Ectodermal cell (in vitro differentiated cells): ENCODE data around the gene RNGTT.

Experiments used
- H3K27ac ChIP-seq: 2 replicates; pipeline ENCODE4 v1.7.0; 2013; ENCODE audit warnings: mild to moderate bottlenecking, low read depth, low read length; ENCODE audit not compliant: insufficient read depth, poor library complexity, severe bottlenecking
- H3K27me3 ChIP-seq: 2 replicates; pipeline ENCODE4 v1.7.0; 2013; ENCODE audit warnings: mild to moderate bottlenecking, low read length; ENCODE audit not compliant: insufficient read depth, control insufficient read depth, poor library complexity, severe bottlenecking
- H3K36me3 ChIP-seq: one replicate; pipeline ENCODE4 v1.7.0; 2013; ENCODE audit warnings: low read length; ENCODE audit not compliant: control insufficient read depth, insufficient read depth
- H3K4me1 ChIP-seq: one replicate; pipeline ENCODE4 v1.7.0; 2013; ENCODE audit warnings: low read length; ENCODE audit not compliant: control insufficient read depth, insufficient read depth
- H3K4me3 ChIP-seq: 2 replicates; pipeline ENCODE4 v1.7.0; 2013; ENCODE audit warnings: low read depth, low read length, control low read depth; ENCODE audit not compliant: insufficient read depth
- H3K9me3 ChIP-seq: 2 replicates; pipeline ENCODE4 v1.7.0; 2013; ENCODE audit warnings: mild to moderate bottlenecking, low read length, moderate library complexity; ENCODE audit not compliant: control insufficient read depth
- WGBS, 2 experiments: methylation state at CpG; one replicate each; pipeline ENCODE4 v1.1.7; 2013; ENCODE audit warnings: missing lambda C conversion rate in 2 of 2; 5-methylcytosine and 5-hydroxymethylcytosine counted together

Gene RNGTT

DNA sequence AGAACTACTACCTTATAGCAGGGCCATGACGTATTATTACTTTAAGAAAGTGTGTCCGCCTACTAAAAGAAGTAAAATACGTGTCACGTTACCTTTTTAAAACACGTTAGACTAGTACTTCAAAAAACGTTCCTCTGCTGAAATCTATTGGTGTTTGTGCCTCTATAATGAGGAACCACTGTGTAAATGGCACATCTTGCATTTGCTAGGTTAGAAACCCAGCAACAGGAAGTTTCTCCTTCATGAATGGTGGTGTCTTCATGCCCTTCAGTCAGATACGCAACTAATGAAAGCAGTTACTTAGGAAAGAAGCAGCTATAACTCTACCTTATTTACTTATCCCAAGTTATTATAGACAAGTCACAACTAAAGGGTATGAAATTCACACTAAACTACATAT is 343.5 kb downstream of the RNGTT start:
- WGBS, 2 experiments = 96 to 99% methylated on average over 7 of the region's 7 CpGs
- H3K4me3 ChIP-seq = no peak overlapping the region
- no peaks in the 10 kb centered on the region for H3K4me1 ChIP-seq

DNA sequence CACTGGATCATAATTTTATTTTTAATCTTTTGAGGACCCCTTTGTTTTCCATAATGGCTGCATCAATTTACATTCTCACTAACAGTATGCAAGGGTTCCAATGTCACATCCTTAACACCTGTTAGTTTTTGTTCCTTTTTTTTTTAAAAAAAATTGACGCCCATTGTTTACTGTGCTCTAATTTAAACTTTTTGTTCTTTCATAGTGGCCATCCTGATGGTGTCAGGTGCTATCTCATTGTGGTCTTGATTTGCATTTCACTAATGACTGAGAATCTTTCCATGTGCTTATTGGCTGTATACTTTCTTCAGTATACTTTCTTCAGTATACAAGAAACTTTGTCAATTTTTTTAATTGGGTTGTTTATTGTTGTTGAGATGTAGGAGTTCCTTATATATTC is 347.0 kb downstream of the RNGTT start:
- Histone ChIP-seq H3K27ac (no peak overlapping the region), H3K9me3 (no peaks in the 10 kb centered on the region)
- WGBS, 2 experiments = 82% methylated on average over 1 of the region's 1 CpG; no CpG with 5 or more reads in 1 of the 2 experiments

More for the DNA sequence above, 343.5 kb downstream of the RNGTT start:
- H3K27ac ChIP-seq = no peak overlapping the region
- H3K9me3 ChIP-seq = no peaks in the 10 kb centered on the region
- no peaks in the 10 kb centered on the region for H3K36me3 ChIP-seq
- no peaks in the 10 kb centered on the region for H3K27me3 ChIP-seq

DNA sequence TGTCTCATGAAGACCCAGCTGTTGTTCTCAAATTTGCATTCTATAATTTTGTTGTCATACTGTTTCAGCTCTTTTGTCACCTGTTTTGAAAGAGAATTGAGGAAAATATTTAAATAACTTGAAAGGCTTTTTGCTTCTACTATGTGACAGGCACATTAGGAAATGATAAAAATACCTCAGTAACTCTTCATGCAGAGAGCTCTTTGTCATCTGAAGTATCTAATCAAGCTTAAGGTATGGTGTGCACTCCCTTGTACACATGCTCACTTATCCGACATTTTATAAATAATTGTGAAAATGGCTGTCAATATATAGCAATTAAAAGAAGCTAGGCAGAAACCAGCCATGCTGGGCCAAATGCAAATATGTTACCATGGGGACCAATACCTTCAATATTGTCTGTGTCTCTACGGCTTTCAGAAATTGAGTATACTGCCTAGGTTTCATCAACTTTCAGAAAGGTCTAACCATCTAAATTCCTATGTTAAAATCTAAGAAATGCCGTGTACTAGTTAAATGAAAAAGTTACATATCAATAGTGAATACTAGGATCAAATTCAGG is 349.0 kb downstream of the RNGTT start:
- Histone ChIP-seq H3K4me1 (no peaks in the 10 kb centered on the region), H3K27ac (no peak overlapping the region), H3K27me3 (no peaks in the 10 kb centered on the region), H3K36me3 (no peaks in the 10 kb centered on the region), H3K4me3 (no peak overlapping the region), H3K9me3 (no peaks in the 10 kb centered on the region)
- 92 to 100% methylated on average over 2 to 3 of the region's 3 CpGs for WGBS, 2 experiments

More for the DNA sequence above, 347.0 kb downstream of the RNGTT start:
- Histone ChIP-seq H3K27me3 (no peaks in the 10 kb centered on the region), H3K4me3 (no peak overlapping the region), H3K36me3 (no peaks in the 10 kb centered on the region), H3K4me1 (no peaks in the 10 kb centered on the region)

DNA sequence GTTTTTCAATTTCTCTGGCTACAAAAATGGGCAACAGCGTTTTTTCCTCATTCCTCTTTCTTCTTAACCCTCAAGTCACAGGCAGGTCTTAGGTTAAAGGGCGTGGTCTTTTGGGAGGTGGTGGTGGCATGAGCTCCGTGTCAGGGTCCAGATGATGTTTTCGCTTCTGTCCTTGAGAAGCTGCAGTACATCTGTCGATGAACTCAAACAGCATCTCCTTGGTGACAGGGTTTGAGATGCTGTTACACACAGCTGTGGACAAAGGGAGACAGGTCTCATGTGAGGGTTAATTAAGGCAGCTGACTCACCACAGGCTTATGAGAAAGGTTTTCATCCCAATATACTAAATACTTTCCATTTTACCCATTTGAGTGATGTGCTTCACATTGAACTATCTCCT is 350.8 kb downstream of the RNGTT start:
- no peak overlapping the region for H3K27ac ChIP-seq
- 94 to 96% methylated on average over 5 of the region's 5 CpGs for WGBS, 2 experiments
- no peak overlapping the region for H3K4me3 ChIP-seq
- no peaks in the 10 kb centered on the region for H3K36me3 ChIP-seq
- no peaks in the 10 kb centered on the region for H3K9me3 ChIP-seq
- H3K4me1 ChIP-seq = no peaks in the 10 kb centered on the region
- no peaks in the 10 kb centered on the region for H3K27me3 ChIP-seq

DNA sequence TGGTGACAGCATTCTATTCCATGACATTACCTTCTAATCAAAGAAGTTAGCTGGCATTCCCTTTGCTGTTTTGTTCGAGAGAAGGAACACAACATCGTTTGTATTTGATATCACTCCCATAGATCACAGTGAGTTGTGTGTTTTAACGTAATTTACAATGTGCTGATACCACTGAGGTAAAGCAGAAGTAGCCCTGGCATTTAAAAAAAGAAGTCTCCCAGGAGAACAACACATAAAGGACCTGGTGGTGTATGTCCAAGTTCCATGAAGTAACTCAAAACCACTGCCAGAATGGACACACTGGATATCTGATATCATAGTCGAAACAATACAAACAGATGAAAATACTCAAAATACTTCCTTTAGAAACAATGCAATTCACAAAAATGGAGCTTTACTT is 351.7 kb downstream of the RNGTT start:
- H3K27ac ChIP-seq = no peak overlapping the region
- H3K36me3 ChIP-seq = no peaks in the 10 kb centered on the region
- no peak overlapping the region for H3K4me3 ChIP-seq
- no peaks in the 10 kb centered on the region for H3K4me1 ChIP-seq
- WGBS, 2 experiments = 94% methylated on average over 4 of the region's 4 CpGs
- no peaks in the 10 kb centered on the region for H3K27me3 ChIP-seq
- no peaks in the 10 kb centered on the region for H3K9me3 ChIP-seq

DNA sequence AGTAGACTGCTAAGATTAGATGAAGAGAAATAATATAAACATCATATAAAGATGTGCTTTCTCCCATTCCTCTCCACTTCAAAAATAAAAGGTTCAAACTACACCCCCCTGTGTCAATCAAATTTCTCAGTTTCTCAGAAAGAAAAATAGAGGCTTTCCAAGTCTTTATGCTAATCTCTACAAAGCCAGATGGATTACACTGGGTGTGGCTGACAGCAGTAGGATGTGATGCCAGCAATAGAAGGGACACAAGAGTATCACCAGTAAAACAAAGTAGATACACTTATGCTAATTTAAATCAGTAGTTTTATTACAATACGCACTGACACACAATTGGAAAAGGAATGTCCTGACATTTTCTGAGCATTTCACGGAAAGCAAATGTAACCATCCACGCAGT is 353.4 kb downstream of the RNGTT start:
- Histone ChIP-seq H3K27ac (no peak overlapping the region), H3K27me3 (no peaks in the 10 kb centered on the region), H3K36me3 (no peaks in the 10 kb centered on the region), H3K9me3 (no peaks in the 10 kb centered on the region), H3K4me3 (no peak overlapping the region), H3K4me1 (no peaks in the 10 kb centered on the region)
- WGBS, 2 experiments = 93 to 97% methylated on average over 3 of the region's 3 CpGs

DNA sequence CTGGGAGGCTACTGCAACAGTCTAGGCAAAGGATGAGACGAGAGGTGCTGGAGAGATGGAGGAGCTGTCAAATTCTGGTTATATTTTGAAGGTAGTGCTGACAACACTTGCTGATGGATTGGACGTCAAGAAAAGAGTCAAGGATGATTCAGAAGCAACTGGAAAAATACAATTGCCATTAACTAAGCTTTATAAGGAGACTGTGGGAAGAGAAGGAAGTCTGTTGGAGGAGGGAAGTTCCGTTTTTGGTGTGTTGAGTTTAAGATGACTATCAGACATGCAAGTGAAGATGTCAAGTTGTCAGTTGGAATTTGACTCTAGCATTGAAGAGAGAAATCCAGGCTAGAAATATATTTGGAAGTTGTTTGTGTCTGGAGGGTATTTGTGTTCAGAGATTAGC is 358.1 kb downstream of the RNGTT start:
- Histone ChIP-seq H3K27ac (no peak overlapping the region), H3K36me3 (no peaks in the 10 kb centered on the region), H3K27me3 (no peaks in the 10 kb centered on the region), H3K4me1 (no peaks in the 10 kb centered on the region), H3K9me3 (no peaks in the 10 kb centered on the region), H3K4me3 (no peak overlapping the region)
- 90 to 94% methylated on average over 3 of the region's 3 CpGs for WGBS, 2 experiments

DNA sequence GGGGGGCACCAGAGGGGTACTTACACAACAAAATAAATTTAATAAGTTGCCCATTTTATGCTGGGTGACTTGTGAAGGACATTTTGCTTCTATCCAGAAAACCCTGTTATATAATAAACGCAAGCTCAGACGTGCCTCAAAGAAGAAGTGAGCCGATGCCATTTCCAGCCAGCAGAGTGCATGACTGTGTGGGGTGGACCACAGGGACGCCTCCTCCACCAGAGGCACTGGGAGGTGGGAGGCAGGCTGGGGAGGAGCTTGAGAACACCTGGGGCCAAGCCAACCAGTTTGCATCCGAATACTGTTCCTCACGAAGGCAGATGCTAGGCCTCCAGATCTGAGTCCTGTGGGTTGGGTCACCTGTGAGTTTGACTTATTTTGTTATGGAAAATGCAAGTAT is 363.8 kb downstream of the RNGTT start:
- Histone ChIP-seq H3K27ac (no peak overlapping the region), H3K9me3 (no peaks in the 10 kb centered on the region), H3K27me3 (no peaks in the 10 kb centered on the region), H3K36me3 (no peaks in the 10 kb centered on the region), H3K4me3 (no peak overlapping the region), H3K4me1 (no peaks in the 10 kb centered on the region)
- WGBS, 2 experiments = 84 to 88% methylated on average over 6 of the region's 6 CpGs

DNA sequence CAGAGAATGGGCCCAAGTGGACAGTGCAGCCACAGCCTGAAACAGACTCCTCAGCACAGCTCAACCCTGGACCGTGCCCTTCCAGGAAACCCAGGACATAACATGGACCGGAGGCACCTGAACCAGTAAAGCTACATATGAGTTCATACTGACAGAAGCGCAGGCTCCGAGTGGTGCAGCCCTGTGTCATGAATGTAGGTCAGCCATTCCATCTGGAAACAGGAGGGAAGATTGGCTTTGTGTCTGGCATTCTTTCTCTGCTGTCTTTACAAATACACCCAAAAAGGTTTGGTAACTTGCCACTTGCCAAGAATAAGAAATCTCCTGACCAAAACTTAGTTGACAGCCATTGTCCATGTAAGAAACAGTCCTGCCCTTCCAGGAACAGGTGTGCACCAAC is 366.6 kb downstream of the RNGTT start:
- no peak overlapping the region for H3K27ac ChIP-seq
- H3K4me1 ChIP-seq = no peaks in the 10 kb centered on the region
- no peaks in the 10 kb centered on the region for H3K36me3 ChIP-seq
- H3K4me3 ChIP-seq = no peak overlapping the region
- H3K27me3 ChIP-seq = no peaks in the 10 kb centered on the region
- H3K9me3 ChIP-seq = no peaks in the 10 kb centered on the region
- WGBS, 2 experiments = 95% methylated on average over 4 of the region's 4 CpGs

DNA sequence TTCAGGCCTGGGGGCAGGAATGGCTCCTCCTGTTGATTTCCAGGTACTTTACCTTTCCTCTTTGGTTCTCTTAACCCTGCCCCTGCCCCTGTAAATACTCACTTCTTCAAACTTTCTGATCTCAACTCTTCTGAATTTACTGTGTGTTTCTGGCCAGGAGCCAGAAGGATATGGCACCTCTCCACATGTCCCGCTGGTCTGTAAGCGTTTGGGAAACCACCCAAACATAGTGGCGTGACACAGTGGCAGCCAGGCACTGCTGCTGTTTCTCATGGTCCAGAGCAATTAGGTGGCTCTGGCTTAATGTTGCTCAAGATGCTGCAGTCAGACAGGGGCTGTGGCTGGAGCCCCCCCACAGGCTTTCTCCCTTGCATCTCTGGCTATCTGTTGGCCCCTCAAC is 374.5 kb downstream of the RNGTT start:
- Histone ChIP-seq H3K9me3 (no peaks in the 10 kb centered on the region), H3K27ac (no peak overlapping the region), H3K36me3 (no peaks in the 10 kb centered on the region), H3K4me3 (no peak overlapping the region), H3K4me1 (peaks cover 4% of the 10 kb centered on the region), H3K27me3 (no peaks in the 10 kb centered on the region)
- WGBS, 2 experiments = 95 to 98% methylated on average over 3 of the region's 3 CpGs

DNA sequence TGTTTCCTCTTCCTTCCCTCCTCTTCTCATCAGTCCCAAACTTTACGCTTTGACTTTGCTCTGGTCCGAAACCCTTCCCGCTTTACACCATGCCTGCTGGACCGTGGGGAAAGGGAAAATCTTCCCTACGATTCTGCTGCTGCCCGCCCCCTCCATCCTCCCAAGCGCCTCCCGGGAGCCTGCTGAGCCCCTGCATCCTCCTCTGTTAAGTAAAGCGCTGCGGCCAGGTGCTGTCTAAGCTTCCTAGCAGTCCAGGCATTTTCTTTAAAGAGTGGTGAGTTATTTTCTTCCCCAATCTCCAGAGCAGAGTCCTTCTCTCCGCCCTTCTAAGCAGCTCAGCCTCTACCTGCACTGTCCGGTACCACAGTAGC is 376.3 kb downstream of the RNGTT start:
- 71 to 75% methylated on average over 12 of the region's 12 CpGs for WGBS, 2 experiments
- H3K27ac ChIP-seq = no peak overlapping the region
- no peak overlapping the region for H3K4me3 ChIP-seq
- H3K27me3 ChIP-seq = no peaks in the 10 kb centered on the region
- H3K4me1 ChIP-seq = peaks cover 4% of the 10 kb centered on the region
- H3K36me3 ChIP-seq = no peaks in the 10 kb centered on the region
- H3K9me3 ChIP-seq = no peaks in the 10 kb centered on the region
